Measurements from ENCODE around the gene PRCC.

DNA sequence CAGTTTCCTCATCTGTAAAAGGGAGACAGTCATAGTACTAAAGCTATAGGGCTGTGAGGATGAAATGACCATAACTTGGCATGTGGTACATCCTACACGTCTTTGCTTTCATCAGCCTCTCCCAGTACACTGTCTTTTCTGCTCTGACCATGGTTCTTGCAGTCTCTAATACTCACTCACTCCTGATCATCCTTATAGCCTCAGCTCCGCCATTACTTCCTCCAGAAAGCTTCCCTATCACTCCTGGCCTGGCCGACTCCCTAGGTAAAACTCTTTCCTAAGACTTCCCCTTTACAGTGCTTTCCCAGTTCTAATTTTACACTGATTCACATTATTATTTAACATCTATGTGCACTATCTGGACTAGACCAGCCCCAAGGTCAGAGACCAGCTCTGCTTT is 21.5 kb upstream of the PRCC start:
- TF ChIP-seq ZNF384 (IDR thresholded peaks at IDR 0.05), result no peak
- TF ChIP-seq SP1 (IDR thresholded peaks at IDR 0.05), result no peak
